HCT116 (cell line): Measurements from ENCODE around the gene KLHDC9. TPM values are rescaled to one million over a fixed set of nuclear protein-coding genes. Genes with fewer than 3 reads are reported as not detected.

Source experiments
- ATAC-seq: fragments of 200-7000 bp; cut with Tn5 transposase; 2 replicates; pipeline ENCODE4 v1.9.1; 2020; ENCODE audit warnings: mild to moderate bottlenecking, moderate library complexity
- BruUV-seq: library from RNA; stranded (reverse); fragments of 400-500 nt; replicated peaks from 2 replicates; lab custom pipeline; 2021; lab: Mats Ljungman, UMichigan
- CTCF ChIA-PET: fragments of 300-600 bp; sonication (Branson Sonifier 250); formaldehyde crosslinking; loops from one replicate; lab custom pipeline; 2021; ENCODE audit warnings: antibody characterized with exemption; lab: Charles Lee
- POLR2A ChIA-PET: fragments of 300-600, 350-600 bp; sonication (Branson Sonifier 250); formaldehyde crosslinking; loops from one replicate; lab custom pipeline; 2021; ENCODE audit warnings: antibody characterized with exemption; lab: Charles Lee
- RAD21 ChIA-PET, 2 experiments: fragments of 300-600 bp; sonication (Branson Sonifier 250); formaldehyde crosslinking; loops; one replicate each; lab custom pipeline; 2023; ENCODE audit warnings: low total read pairs in 2 of 2; ENCODE audit not compliant: uncharacterized antibody in 2 of 2, unreplicated experiment in 2 of 2, low non-redundant PET in 1 of 2; lab: Charles Lee
- DNase-seq: peaks from one replicate; pipeline ENCODE4 v3.0.0-alpha.2; 2010; ENCODE audit warnings: low read depth, low spot score
- H2AFZ ChIP-seq: fragments of 200-600 bp; shearing (Covaris generic), sonication (generic); 2 replicates; pipeline ENCODE4 v1.6.1; 2017; ENCODE audit warnings: low read depth, mixed run types, mixed read lengths, antibody characterized with exemption, low read length; ENCODE audit not compliant: poor library complexity, severe bottlenecking
- H3K27ac ChIP-seq: 2 replicates; pipeline ENCODE4 v1.5.1; 2012; ENCODE audit warnings: low read depth, low read length
- H3K27me3 ChIP-seq: fragments of 200-600 bp; sonication (generic); 2 replicates; pipeline ENCODE4 v1.6.1; 2016; ENCODE audit warnings: mixed run types, low read length, mixed read lengths; ENCODE audit not compliant: insufficient read depth
- H3K36me3 ChIP-seq, 2 experiments: fragments of 200-500 bp in 1 of 2; fragments of 200-600 bp in 1 of 2; sonication (Bioruptor generic) in 1 of 2; sonication (generic) in 1 of 2; 2 replicates each; pipeline versions ENCODE4 v1.5.1 to v1.6.1; 2014 to 2016; ENCODE audit warnings: low read length in 2 of 2, inconsistent platforms in 1 of 2, mixed read lengths in 1 of 2, mixed run types in 1 of 2; ENCODE audit not compliant: insufficient read depth in 2 of 2, control insufficient read depth in 1 of 2
- H3K4me1 ChIP-seq, 2 experiments: fragments of 200-600 bp in 1 of 2; sonication (generic) in 1 of 2; 2 replicates each; pipeline versions ENCODE4 v1.5.1 to v1.6.1; 2012 to 2017; ENCODE audit warnings: low read length in 2 of 2, inconsistent platforms in 1 of 2, mild to moderate bottlenecking in 1 of 2, mixed read lengths in 1 of 2, mixed run types in 1 of 2, moderate library complexity in 1 of 2; ENCODE audit not compliant: insufficient read depth in 2 of 2, control insufficient read depth in 1 of 2
- H3K4me2 ChIP-seq: fragments of 200-600 bp; sonication (generic); 2 replicates; pipeline ENCODE4 v1.6.1; 2017; ENCODE audit warnings: mixed run types, low read length, mixed read lengths
- H3K4me3 ChIP-seq, 2 experiments: fragments of 200-600 bp in 1 of 2; sonication (generic) in 1 of 2; replicated peaks in 1 of 2; 2 replicates each; pipeline ENCODE4 v1.5.1; 2011 to 2016; ENCODE audit warnings: low read length in 2 of 2, control low read depth in 1 of 2, low read depth in 1 of 2, mild to moderate bottlenecking in 1 of 2, mixed read lengths in 1 of 2, mixed run types in 1 of 2
- H3K79me2 ChIP-seq: fragments of 200-600 bp; sonication (generic); 2 replicates; pipeline ENCODE4 v1.6.1; 2017; ENCODE audit warnings: mild to moderate bottlenecking, mixed run types, low read length, moderate library complexity, mixed read lengths; ENCODE audit not compliant: insufficient read depth
- H3K9ac ChIP-seq: fragments of 200-600 bp; sonication (generic); 2 replicates; pipeline ENCODE4 v1.6.1; 2016; ENCODE audit warnings: low read length, mixed read lengths
- H3K9me2 ChIP-seq: fragments of 200-600 bp; sonication (generic), shearing (Covaris generic); 2 replicates; pipeline ENCODE4 v1.6.1; 2017; ENCODE audit warnings: mixed run types, mild to moderate bottlenecking, moderate library complexity; ENCODE audit not compliant: insufficient read depth
- H3K9me3 ChIP-seq, 2 experiments: fragments of 200-500 bp in 1 of 2; fragments of 200-600 bp in 1 of 2; sonication (Bioruptor generic) in 1 of 2; sonication (generic) in 1 of 2; 2 replicates each; pipeline ENCODE4 v1.6.1; 2014 to 2017; ENCODE audit warnings: low read length in 2 of 2, mixed read lengths in 2 of 2, inconsistent platforms in 1 of 2, low read depth in 1 of 2, mild to moderate bottlenecking in 1 of 2, mixed run types in 1 of 2, moderate library complexity in 1 of 2; ENCODE audit not compliant: control insufficient read depth in 1 of 2, insufficient read depth in 1 of 2
- H4K20me1 ChIP-seq: fragments of 200-600 bp; sonication (generic), shearing (Covaris generic); 2 replicates; pipeline ENCODE4 v1.6.1; 2017; ENCODE audit warnings: mixed run types, mild to moderate bottlenecking, moderate library complexity; ENCODE audit not compliant: insufficient read depth
- ATF3 ChIP-seq: IDR thresholded peaks from 2 replicates; pipeline ENCODE4 v1.6.1; 2012
- CEBPB ChIP-seq: IDR thresholded peaks from 2 replicates; pipeline ENCODE4 v1.6.1; 2012; ENCODE audit warnings: low read depth
- EZH2phosphoT487 ChIP-seq: fragments of 200-600 bp; IDR thresholded peaks from 2 replicates; pipeline ENCODE4 v1.6.1; 2018; ENCODE audit warnings: antibody characterized with exemption, borderline replicate concordance
- FOSL1 ChIP-seq: IDR thresholded peaks from 2 replicates; pipeline ENCODE4 v1.6.1; 2012; ENCODE audit warnings: low read depth
- MAX ChIP-seq: IDR thresholded peaks from 2 replicates; pipeline ENCODE4 v1.6.1; 2012
- POLR2A ChIP-seq: IDR thresholded peaks from 2 replicates; pipeline ENCODE4 v1.7.0; 2011; ENCODE audit warnings: borderline replicate concordance; ENCODE audit not compliant: insufficient read depth, insufficient read length; ENCODE audit errors: extremely low read depth
- POLR2AphosphoS5 ChIP-seq: IDR thresholded peaks from 2 replicates; pipeline ENCODE4 v1.6.1; 2011; ENCODE audit warnings: mild to moderate bottlenecking, low read depth, low read length, moderate library complexity
- RAD21 ChIP-seq: IDR thresholded peaks from 2 replicates; pipeline ENCODE4 v1.6.1; 2012; ENCODE audit warnings: low read depth, mild to moderate bottlenecking
- SP1 ChIP-seq: IDR thresholded peaks from 2 replicates; pipeline ENCODE4 v1.6.1; 2012; ENCODE audit warnings: low read depth
- TCF7L2 ChIP-seq: IDR thresholded peaks from 2 replicates; pipeline ENCODE4 v1.7.0; 2011; ENCODE audit warnings: borderline replicate concordance, inconsistent platforms; ENCODE audit not compliant: insufficient read depth, insufficient read length; ENCODE audit errors: extremely low read depth
- ZFX ChIP-seq: fragments of 450-650 bp; IDR thresholded peaks from 2 replicates; pipeline ENCODE4 v1.6.1; 2017
- ZNF274 ChIP-seq: fragments of 200-500 bp; sonication (Bioruptor generic); IDR thresholded peaks from 2 replicates; pipeline ENCODE4 v1.6.1; 2014; ENCODE audit warnings: mild to moderate bottlenecking, low read depth, low read length, inconsistent platforms
- intact Hi-C: fragments of 100-400 bp; cut with micrococcal nuclease; formaldehyde crosslinking; loops from 2 replicates; pipeline ENCODE4 v1.10.0; 2022
- total RNA-seq: library from RNA; stranded (reverse); gene quantifications from one replicate; pipeline ENCODE4 v1.2.1, GENCODE V29; 2021; ENCODE audit not compliant: unreplicated experiment

The KLHDC9 gene
- total RNA-seq, 1 experiment from 2014 or later, result 1.4 TPM

- peak; percentile 39 for TF ChIP-seq MAX
- no peak for TF ChIP-seq ATF3
- peak; percentile 60; the same call in 1 of the 2 replicates for TF ChIP-seq FOSL1
- TF ChIP-seq POLR2AphosphoS5, result peak; percentile 44
- TF ChIP-seq EZH2phosphoT487, result no peak
- TF ChIP-seq ZNF274, result no peak
- TF ChIP-seq TCF7L2, result no peak
- TF ChIP-seq ZFX, result peak; percentile 60; the same call in 1 of the 2 replicates
- peak; percentile 30 for TF ChIP-seq SP1
- TF ChIP-seq POLR2A, result peak; percentile 31
- no peak for TF ChIP-seq CEBPB
These were observed 34.5 kb downstream of the KLHDC9 start, which contains the start of gene DEDD (continued) for GRCh38 chr1:161132410-161133219.

- Histone ChIP-seq H3K9me2 (no peaks in the 10 kb centered on the region), H3K27ac (peak overlapping the region; percentile 91), H4K20me1 (no peaks in the 10 kb centered on the region), H3K27me3 (no peaks in the 10 kb centered on the region), H2AFZ (no peak overlapping the region), H3K79me2 (peaks cover 50% of the 10 kb centered on the region), H3K9ac (peak overlapping the region; percentile 81), H3K36me3 (peaks cover 13 to 15% of the 10 kb centered on the region in 2 experiments; a peak in 3 of 4 replicates), H3K4me2 (peak overlapping the region; percentile 89), H3K4me3 (peak overlapping the region; percentile 81 to 85), H3K4me1 (peaks cover 10 to 20% of the 10 kb centered on the region in 2 experiments; a peak in 3 of 4 replicates), H3K9me3 (no peaks in the 10 kb centered on the region)
- TSS peak; percentile 89 for BruUV-seq
- DNase-seq, result no peak
- ChIA-PET CTCF (interaction anchor here (1.0 to 1.4 kb wide), 4 partner anchors 15 to 92 kb away, joined by 3 to 7 read pairs (median 4); partner anchors contain the start of genes NIT1, PFDN2, PPOX and TOMM40L), RAD21 (interaction anchor here in 1 of 2 experiments (1.2 kb wide), 1 partner anchor 16 kb away, joined by 3 read pairs; the partner anchor contains the start of genes NIT1 and PFDN2), POLR2A (interaction anchor here (0.9 to 2.6 kb wide), 13 partner anchors 10 to 135 kb away, joined by 3 to 16 read pairs (median 4); partner anchors contain the start of genes F11R, NIT1, PFDN2 and PPOX)
- intact Hi-C loops, result loop anchor here (2.0 kb wide), 1 partner anchor 14 kb away; the partner anchor contains the start of genes NIT1 and PFDN2
- peak; percentile 61 for ATAC-seq
- TF ChIP-seq RAD21, result no peak
- TF ChIP-seq SP1, result peak; percentile 8; the same call in 1 of the 2 replicates
These were observed 35.1 kb downstream of the KLHDC9 start for GRCh38 chr1:161133220-161133740.
